Measurements from ENCODE around the gene ATP5MK.

DNA sequence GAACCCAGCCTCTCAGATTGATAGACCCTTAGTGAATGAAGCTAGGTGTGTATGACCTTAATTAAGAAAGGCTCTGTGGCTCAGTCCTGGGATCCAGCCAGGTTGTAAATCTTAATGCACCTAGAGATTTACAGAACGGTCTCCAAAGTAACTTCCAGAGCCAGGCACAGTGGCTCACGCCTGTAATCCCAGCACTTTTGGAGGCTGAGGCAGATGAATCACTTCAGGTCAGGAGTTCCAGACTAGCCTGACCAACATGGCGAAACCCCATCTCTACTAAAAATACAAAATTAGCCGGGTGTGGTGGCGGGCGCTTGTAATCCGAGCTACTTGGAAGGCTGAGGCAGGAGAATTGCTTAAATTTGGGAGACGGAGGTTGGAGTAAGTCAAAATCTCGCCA lies 31.6 kb upstream of the ATP5MK start:
- TF ChIP-seq ZNF274 (IDR thresholded peaks at IDR 0.05; ENCODE audit: low read depth, low read length) (no peak), SUZ12 (IDR thresholded peaks at IDR 0.05; ENCODE audit: extremely low read depth, insufficient read depth, insufficient read length) (no peak)
